ENCODE measurements around the gene GABRG2.

DNA sequence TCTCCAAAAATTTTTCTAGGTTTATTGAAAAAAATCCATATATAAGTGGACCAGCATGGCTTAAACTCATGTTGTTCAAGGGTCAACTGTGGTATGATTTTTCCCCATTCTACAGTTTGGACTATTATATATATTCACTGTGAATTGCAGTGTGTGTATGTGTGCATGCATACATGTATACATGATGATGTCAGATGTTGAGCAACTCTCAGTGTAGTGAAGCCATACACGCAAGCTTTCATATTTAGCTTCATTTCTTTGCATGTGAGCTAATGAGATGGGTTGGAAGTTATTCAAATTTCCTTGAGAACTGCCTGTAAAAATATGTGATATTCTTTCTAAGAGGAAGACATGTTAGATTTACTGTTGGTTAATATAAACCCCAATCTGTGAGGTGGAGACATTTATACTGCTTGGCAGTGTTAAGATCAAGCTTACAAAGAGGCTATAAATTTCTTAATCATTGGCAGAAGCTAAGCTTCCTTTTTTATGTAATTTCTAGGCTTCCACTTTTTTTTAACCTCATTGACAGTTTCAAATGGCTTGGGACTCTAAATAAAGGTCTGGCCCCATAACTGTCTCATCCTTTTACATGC lies 134.8 kb downstream of the GABRG2 start:
- TF ChIP-seq POLR2A (IDR thresholded peaks at IDR 0.05; ENCODE audit: low read depth, low read length), result no peak
- TF ChIP-seq TAF1 (IDR thresholded peaks at IDR 0.05; ENCODE audit: borderline replicate concordance, low read depth, low read length), result no peak
- no peak for TF ChIP-seq POLR2AphosphoS5 (IDR thresholded peaks at IDR 0.05; ENCODE audit: low read depth, low read length)
